Endodermal cell (in vitro differentiated cells): Measurements from ENCODE around the gene TOMM22. TPM values are rescaled to one million over a fixed set of nuclear protein-coding genes. Genes with fewer than 3 reads are reported as not detected.

ENCODE experiments used
- DNase-seq: peaks from one replicate; pipeline ENCODE4 v3.0.0-alpha.2; 2017
- H3K27ac ChIP-seq: 2 replicates; pipeline ENCODE4 v1.5.1; 2013; ENCODE audit warnings: mild to moderate bottlenecking, low read depth, low read length, moderate library complexity
- H3K27me3 ChIP-seq: 2 replicates; pipeline ENCODE4 v1.6.1; 2013; ENCODE audit warnings: mild to moderate bottlenecking, low read length, moderate library complexity; ENCODE audit not compliant: insufficient read depth, control insufficient read depth, poor library complexity, severe bottlenecking
- H3K36me3 ChIP-seq: 2 replicates; pipeline ENCODE4 v1.7.0; 2013; ENCODE audit warnings: mild to moderate bottlenecking, low read length, moderate library complexity; ENCODE audit not compliant: control insufficient read depth, insufficient read depth
- H3K4me1 ChIP-seq: one replicate; pipeline ENCODE4 v1.7.0; 2013; ENCODE audit warnings: low read length; ENCODE audit not compliant: control insufficient read depth, insufficient read depth
- H3K4me3 ChIP-seq: 2 replicates; pipeline ENCODE4 v1.5.1; 2013; ENCODE audit warnings: mild to moderate bottlenecking, low read length, moderate library complexity
- H3K9ac ChIP-seq: 2 replicates; pipeline ENCODE4 v1.6.1; 2013; ENCODE audit warnings: mild to moderate bottlenecking, low read length, moderate library complexity; ENCODE audit not compliant: poor library complexity, severe bottlenecking; ENCODE audit errors: extremely low read depth
- H3K9me3 ChIP-seq: 2 replicates; pipeline ENCODE4 v1.6.1; 2013; ENCODE audit warnings: mild to moderate bottlenecking, low read length, moderate library complexity; ENCODE audit not compliant: control insufficient read depth
- H3K27ac Mint-ChIP-seq: 2 replicates; pipeline ENCODE4 v1.8.0; 2020; ENCODE audit warnings: mixed read lengths
- H3K27me3 Mint-ChIP-seq: 2 replicates; pipeline ENCODE4 v1.8.0; 2021; ENCODE audit warnings: mild to moderate bottlenecking, mixed read lengths; ENCODE audit not compliant: insufficient read depth
- H3K36me3 Mint-ChIP-seq: 2 replicates; pipeline ENCODE4 v1.8.0; 2020; ENCODE audit warnings: low read depth, mixed read lengths
- H3K4me1 Mint-ChIP-seq: 2 replicates; pipeline ENCODE4 v1.8.0; 2020; ENCODE audit warnings: mixed read lengths
- H3K4me3 Mint-ChIP-seq: 2 replicates; pipeline ENCODE4 v1.8.0; 2020; ENCODE audit warnings: mild to moderate bottlenecking, moderate library complexity, mixed read lengths
- H3K9me3 Mint-ChIP-seq: 2 replicates; pipeline ENCODE4 v1.8.0; 2020; ENCODE audit warnings: mild to moderate bottlenecking, mixed read lengths
- CTCF ChIP-seq: fragments of 200-600 bp; sonication (generic); conservative IDR thresholded peaks from 2 replicates; pipeline ENCODE4 v1.5.0; 2021; ENCODE audit warnings: antibody characterized with exemption, mild to moderate bottlenecking
- WGBS, 2 experiments: methylation state at CpG; one replicate each; pipeline versions ENCODE4 v1.1.5 to v1.1.7; 2013; ENCODE audit warnings: missing lambda C conversion rate in 2 of 2, mixed read lengths in 1 of 2; ENCODE audit not compliant: insufficient coverage in 1 of 2, insufficient read length in 1 of 2; 5-methylcytosine and 5-hydroxymethylcytosine counted together
- total RNA-seq, 2 donors: library from RNA; stranded (reverse); fragmentation: NEBNext Ultra II Directional in 1 of 2; extraction: Animal tissue kit (Norgen Biotek cat#: 25700) in 1 of 2; gene quantifications; 2 replicates in 1 of 2; 3 replicates in 1 of 2; pipeline ENCODE4 v1.2.1, GENCODE V29; 2021

Gene TOMM22
- total RNA-seq, 2 donors from 2014 or later = 114 to 119 TPM

- peaks cover 52% of the 10 kb centered on the region for H3K4me1 Mint-ChIP-seq
- Histone ChIP-seq H3K27ac (no peak overlapping the region), H3K4me3 (peak overlapping the region; percentile 82), H3K9me3 (no peaks in the 10 kb centered on the region), H3K4me1 (peaks cover 4% of the 10 kb centered on the region), H3K27me3 (no peaks in the 10 kb centered on the region), H3K9ac (peak overlapping the region; percentile 81), H3K36me3 (peaks cover 21% of the 10 kb centered on the region)
- no peak for DNase-seq
- 49 to 60% methylated on average over 1 to 2 of the region's 2 CpGs for WGBS, 2 experiments
- H3K36me3 Mint-ChIP-seq = peaks cover 2% of the 10 kb centered on the region
- no peak for TF ChIP-seq CTCF
- H3K9me3 Mint-ChIP-seq = no peaks in the 10 kb centered on the region
- peak overlapping the region; percentile 89 for H3K27ac Mint-ChIP-seq
- peak overlapping the region; percentile 86 for H3K4me3 Mint-ChIP-seq
- no peaks in the 10 kb centered on the region for H3K27me3 Mint-ChIP-seq
Measured at GRCh38 chr22:38707346-38707745, 25.6 kb downstream of the TOMM22 start.

- H3K27ac Mint-ChIP-seq = peak overlapping the region; percentile 14
- no peaks in the 10 kb centered on the region for H3K27me3 Mint-ChIP-seq
- Histone ChIP-seq H3K27ac (no peak overlapping the region), H3K4me3 (peak overlapping the region; percentile 82), H3K4me1 (peaks cover 8% of the 10 kb centered on the region), H3K9ac (no peak overlapping the region), H3K36me3 (peaks cover 21% of the 10 kb centered on the region), H3K9me3 (no peaks in the 10 kb centered on the region), H3K27me3 (no peaks in the 10 kb centered on the region)
- H3K36me3 Mint-ChIP-seq = peaks cover 2% of the 10 kb centered on the region
- H3K4me1 Mint-ChIP-seq = peaks cover 58% of the 10 kb centered on the region
- no peaks in the 10 kb centered on the region for H3K9me3 Mint-ChIP-seq
- WGBS, 2 experiments = 91 to 100% methylated on average over 1 to 3 of the region's 3 CpGs
- no peak for DNase-seq
- no peak overlapping the region for H3K4me3 Mint-ChIP-seq
- no peak for TF ChIP-seq CTCF
Measured at GRCh38 chr22:38707984-38708383, 26.2 kb downstream of the TOMM22 start.

GRCh38 chr22:38709306-38709705, 27.5 kb downstream of the TOMM22 start:
- Histone ChIP-seq H3K9ac (no peak overlapping the region), H3K27me3 (no peaks in the 10 kb centered on the region), H3K4me3 (no peak overlapping the region), H3K9me3 (no peaks in the 10 kb centered on the region), H3K36me3 (peaks cover 21% of the 10 kb centered on the region), H3K27ac (no peak overlapping the region), H3K4me1 (peaks cover 15% of the 10 kb centered on the region)
- Mint-ChIP-seq H3K27ac (no peak overlapping the region), H3K27me3 (no peaks in the 10 kb centered on the region), H3K4me1 (peaks cover 66% of the 10 kb centered on the region), H3K9me3 (no peaks in the 10 kb centered on the region), H3K36me3 (peaks cover 4% of the 10 kb centered on the region), H3K4me3 (no peak overlapping the region)
- no peak for DNase-seq
- TF ChIP-seq CTCF = no peak
- 85 to 86% methylated on average over 3 of the region's 3 CpGs for WGBS, 2 experiments
